NCI-H146 (cell line): ENCODE data around the gene CEACAM19.
"Not testable (repeated sequence)": the region's sequence is repeated elsewhere in the genome, so short reads cannot be mapped to it uniquely, and the experiment has no call there.

Source experiments
- DNase-seq: peaks from one replicate; lab custom pipeline; 2025; lab: John Stamatoyannopoulos, UW

Gene CEACAM19, protein sequence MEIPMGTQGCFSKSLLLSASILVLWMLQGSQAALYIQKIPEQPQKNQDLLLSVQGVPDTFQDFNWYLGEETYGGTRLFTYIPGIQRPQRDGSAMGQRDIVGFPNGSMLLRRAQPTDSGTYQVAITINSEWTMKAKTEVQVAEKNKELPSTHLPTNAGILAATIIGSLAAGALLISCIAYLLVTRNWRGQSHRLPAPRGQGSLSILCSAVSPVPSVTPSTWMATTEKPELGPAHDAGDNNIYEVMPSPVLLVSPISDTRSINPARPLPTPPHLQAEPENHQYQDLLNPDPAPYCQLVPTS

DNA sequence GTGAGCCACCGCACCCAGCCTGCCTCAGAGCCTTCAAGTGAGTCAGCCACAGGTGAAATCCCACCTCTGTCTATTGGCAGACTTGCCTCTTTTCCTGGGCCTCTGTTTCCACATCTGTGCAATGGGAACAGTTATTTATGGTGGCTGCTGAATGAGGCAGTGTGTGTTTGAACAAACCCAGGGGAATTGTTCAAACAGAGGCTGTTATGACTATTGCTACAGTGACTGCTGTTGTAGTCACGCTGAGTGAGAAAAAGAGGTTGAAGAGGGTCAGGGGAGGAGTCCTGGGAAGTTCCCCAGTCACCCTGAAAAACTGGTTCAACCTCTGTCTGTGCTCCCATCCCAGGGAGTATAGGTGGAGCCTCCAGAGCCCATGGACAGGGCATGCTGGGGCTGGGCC, at the start of gene CEACAM19:
Gene CEACAM19, plus strand, starts transcription at position 83 of the 400 bp plus-strand sequence. CDS start 450 bp downstream, outside the sequence.
- DNase-seq = no peak

DNA sequence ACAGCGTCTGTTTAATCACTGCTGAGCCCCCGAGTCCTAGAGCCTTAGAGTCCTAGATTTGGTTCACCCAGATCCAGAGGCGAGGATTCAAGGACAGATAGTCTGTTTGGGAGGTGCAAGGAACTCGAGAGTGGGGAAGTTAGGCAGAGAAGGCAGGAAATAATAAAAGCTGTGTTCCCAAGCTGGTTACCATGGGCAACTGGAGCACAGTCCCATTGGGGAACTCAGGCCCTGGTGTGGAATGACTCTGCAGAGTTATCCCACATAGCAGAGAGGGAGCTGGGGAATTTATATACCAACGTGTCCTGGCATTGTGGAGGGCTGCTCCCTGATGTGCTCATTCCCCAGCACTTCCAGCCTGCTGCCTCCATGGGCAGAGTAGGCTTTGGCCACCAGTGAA, 48.2 kb upstream of the CEACAM19 start:
- DNase-seq = no peak

DNA sequence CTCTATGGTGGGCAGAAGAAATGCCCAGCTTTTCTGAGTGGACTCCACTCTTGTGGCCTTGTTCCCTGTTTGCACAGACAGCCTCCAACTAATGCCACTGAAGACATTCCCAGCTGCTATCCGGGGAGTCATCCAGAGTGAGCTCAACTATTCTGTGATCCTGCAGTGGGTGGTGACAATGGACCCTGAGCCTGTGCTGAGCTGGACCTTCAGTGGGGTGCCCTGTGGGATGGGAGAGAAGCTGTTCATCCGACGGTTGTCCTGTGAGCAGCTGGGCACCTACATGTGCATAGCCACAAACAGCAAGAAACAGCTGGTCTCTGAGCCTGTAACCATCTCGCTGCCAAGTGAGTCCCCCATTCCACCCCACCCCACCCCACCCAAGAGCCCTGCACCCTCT, 47.7 kb upstream of the CEACAM19 start:
- no peak for DNase-seq

DNA sequence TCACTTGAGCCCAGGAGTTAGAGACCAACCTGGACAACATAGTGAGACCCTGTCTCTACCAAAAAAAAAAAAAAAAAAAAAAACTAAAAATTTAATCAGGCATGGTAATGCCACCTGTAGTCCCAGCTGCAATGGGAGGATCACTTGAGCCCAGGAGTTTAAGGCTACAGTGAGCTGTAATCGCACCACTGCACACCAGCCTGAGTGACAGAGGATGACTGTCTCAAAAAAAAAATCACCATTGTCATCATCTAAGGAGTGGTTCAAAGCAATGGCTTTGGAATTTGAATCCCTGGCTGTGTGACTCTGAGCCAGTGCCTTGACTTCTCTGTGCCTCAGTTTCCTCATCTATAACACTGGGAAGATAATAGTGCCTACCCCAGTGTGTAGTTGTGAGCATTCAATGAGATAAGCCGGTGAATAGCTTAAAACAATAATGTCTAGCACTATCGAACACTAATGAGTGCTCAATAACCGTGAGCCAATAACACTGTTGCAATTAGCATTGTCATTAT, 46.4 kb upstream of the CEACAM19 start:
- DNase-seq = no peak

DNA sequence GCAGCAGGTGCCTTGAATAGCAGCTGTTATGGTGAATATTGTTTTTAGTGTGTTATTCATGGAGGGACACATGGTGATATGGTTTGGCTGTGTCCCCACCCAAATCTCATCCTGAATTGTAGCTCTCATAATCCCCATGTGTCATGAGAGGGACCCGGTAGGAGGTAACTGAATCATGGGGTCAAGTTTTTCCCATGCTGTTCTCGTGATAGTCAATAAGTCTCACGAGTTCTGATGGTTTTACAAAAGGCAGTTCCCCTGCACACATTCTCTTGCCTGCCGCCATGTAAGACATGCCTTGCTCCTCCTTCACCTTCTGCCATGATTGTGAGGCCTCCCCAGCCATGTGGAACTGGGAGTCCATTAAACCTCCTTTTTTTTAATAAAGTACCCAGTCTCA, 45.6 kb upstream of the CEACAM19 start:
- not testable (repeated sequence) for DNase-seq

DNA sequence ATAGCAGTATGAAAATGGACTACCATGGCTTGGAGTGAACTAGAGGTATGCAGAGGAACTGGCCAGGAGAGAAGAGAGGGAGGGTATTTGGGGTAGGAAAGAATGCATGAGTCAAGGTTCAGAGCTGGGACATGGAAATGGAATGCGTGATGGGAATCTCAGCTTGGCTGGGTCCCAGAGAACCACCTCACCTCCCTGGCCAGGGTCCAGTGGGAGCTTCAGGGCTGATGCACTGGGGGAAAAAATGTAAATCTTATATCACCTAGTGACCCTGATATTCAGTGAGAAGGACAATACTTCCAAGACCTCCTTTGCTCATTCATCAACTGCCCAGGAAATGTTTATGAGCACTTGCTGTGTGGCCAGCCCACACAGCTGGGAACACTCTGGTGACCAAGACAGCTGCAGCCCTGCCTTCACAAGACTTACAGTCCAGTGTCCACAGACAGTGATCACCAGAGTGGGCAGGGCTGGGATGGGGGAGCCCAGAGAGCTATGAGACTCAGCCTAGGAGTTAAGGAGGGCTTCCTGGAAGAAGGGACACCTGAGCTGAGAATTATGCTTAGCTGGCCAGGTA, 45.1 kb upstream of the CEACAM19 start:
- no peak for DNase-seq

DNA sequence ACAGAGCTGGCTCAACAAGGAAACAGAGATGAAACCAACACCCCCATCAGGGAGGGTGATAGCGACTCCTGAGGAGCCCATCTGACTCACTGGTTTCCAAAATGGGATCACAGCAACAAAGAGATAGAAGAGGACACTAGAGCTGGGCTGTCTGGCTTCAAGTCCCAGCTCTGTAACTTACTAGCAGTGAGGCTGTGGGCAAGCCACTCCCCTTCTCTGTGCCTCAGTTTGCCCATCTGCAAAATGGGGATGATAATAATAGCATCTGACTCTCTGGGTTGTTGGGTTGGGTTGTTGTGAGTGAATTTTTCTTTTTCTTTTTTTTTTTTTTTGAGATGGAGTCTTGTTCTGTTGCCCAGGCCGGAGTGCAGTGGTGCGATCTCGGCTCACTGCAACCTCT, 43.7 kb upstream of the CEACAM19 start:
- no peak for DNase-seq

DNA sequence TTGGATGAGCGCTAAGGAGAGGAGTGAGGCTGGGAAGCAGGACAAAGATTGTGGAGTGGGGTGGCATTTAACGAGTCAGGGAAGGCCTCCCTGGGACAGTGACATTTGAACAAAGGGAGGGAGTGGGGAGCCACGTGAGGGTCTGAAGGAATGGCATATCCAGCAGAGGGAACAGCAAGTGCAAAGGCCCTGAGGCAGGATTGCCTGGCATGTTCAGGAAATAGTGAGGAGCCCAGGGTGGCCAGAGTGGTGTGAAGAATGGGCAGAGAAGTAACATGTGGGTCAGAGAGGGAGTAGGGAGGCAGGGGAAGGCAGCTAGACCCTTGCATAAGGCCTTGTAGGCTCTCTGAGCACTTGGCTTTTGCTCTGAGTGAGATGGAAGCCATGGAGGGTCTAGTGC, 42.5 kb upstream of the CEACAM19 start:
- DNase-seq = no peak

DNA sequence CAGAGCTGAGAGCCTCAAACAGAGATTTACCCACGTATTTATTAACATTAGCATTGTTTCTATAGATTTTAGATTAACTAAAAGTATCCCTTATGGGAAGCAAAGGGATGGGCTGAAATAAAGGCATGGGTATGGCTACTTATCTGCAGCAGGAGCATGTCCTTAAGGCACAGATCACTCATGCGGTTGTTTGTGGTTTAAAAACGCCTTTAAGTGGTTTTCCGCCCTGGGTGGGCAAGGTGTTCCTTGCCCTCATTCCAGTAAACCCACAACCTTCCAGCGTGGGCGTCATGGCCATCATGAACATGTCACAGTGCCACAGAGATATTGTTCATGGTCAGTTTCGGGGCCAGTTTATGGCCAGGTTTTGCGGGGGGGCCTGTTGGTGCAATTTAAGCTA, 39.7 kb upstream of the CEACAM19 start:
- not testable (repeated sequence) for DNase-seq

DNA sequence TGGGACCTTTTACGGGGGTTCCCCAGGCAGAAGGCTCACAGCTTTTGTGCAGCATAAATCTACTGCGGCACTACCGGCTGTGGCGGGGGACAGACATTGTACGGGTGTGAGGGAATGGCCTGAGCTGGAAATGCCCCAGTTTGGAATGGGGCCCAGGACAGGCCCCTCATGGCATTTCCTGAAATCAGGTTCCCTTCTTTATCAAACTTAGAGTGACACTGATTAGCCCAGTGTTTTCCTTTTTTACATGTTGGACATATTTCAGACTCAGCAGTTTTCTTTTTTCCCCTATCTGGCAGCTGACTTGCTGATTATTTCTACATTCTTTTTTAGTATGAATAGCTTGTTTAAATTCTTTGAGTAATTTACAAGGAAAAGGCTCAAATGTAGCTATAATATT, 37.2 kb upstream of the CEACAM19 start:
- not testable (repeated sequence) for DNase-seq

DNA sequence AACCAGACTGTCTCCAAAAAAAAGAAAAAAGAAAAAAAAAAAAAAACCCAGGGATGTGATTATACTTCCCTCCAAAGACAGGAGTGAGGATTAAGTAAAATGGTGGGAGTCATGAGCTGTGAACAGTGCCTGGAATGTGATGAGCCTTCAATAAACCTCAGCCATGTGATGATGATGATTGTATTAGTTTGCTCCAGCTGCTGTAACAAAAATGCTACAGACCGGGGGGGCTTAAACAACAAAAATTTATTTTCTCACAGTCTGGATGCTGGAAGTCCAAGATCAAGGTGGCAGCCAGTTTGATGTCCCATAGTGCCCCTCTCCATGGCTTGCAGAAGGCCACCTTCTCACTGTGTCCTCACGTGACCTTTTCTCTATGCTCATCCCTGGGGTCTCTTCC, 36.5 kb upstream of the CEACAM19 start:
- no peak for DNase-seq

DNA sequence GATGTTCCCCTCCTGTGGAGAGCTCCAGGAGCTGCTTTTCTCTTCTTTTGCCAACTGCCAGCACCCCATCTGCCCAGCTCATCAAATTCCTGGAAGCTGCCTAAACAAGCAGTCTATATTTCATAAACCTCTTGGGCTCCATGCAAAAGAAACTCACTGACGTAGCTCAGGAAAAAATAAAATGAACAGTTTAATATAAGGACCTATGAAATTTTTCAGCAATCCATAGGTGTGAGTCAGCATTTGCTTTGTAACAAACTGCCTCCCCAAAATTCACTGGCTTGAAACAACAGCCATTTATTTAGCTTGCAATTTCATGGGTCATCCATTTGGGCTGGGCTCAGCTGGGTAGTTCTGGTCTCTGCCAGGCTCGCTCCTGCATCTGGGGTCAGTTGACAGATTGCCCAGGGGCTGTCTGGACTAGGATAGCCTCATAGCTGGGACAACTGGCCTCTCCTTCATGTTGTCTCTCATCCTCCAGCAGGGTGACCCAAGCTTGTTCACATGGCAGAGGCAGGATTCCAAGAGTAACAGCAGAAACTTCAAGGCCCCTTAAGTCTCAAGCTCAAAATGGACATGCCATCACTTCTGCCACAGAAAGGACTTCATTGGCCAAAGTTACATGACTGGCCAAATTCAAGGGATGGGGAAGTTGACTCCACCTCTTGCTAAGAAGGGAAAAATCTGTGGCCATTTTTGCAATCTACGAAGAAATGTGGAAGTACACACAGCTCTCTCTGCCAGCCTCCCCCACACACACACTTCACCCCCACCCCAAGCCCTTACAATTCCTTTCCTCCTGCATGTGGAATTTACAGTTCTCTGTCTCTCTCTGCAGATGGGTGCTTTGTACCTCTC, 35.5 kb upstream of the CEACAM19 start:
- DNase-seq = no peak

DNA sequence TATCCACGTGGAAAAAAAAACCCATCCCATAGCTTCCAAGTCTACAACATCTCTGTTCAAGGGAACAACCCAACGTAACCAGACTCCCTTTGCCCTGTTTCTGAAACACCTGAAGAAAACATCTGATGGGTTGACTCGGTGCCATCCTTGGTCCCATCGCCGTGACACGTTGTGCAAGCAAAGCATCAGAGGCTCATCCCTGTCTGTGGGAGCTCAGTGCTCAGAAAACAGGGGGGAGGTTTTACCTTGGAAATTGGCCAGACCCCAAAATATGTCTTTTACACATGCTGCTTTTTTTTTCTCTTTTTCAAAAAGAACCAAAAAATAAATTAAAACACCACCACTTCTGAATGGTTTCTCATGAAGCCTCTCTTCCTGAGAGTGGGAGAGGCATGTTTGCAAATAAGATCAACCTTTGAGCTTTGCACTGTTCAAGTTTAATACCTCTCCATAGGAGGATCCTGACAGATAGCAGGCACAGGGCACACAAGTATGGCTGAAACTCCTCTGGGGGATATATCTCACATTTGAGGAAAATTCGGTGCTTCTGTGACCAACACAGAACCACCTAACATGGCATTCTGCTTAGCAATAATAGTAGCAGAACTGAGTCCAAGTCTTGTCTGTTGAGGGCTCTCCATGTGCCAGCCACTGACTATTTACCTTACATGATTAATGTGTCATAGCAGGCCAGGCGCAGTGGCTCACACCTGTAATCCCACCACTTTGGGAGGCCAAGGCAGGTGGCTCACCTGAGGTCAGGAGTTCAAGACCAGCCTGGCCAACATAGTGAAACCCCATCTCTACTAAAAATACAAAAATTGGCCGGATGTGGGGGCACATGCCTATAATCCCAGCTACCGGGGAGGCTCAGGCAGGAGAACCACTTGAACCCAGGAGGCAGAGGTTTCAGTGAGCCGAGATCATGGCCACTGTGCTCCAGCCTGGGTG, 34.6 kb upstream of the CEACAM19 start:
- DNase-seq = no peak

DNA sequence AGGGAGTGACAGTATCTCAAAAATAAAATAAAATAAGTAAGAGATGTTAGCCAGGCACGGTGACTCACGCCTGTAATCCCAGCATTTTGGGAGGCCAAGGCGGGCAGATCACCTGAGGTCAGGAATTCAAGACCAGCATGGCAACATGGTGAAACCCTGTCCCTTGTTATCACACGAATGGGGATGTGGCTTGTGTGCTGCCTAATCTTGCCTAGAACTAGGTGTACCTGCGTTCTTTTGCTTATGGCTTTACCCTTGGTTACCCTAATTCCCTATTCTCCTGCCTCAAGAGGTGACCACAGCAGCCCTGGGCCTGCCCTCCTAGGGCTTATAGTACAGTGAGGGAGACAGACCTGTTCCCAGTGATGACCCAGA, 33.9 kb upstream of the CEACAM19 start:
- DNase-seq = no peak

DNA sequence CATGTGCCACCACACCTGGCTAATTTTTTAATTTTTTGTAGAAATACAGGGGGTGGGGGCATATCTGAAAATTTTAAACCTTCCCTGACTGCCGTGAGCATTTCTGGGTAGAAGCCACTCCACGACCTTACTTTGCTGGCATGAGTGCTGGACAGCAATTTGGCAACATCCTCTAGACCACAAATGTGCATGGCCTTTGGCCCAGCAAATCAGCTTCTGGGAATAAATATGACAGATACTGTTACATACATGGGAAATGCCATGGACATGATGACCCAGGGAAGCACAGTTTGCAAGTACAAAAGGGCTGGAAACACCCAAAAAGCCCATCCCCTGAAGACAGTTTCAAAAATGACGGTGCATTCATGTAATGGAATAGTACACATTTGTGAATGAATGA, 30.8 kb upstream of the CEACAM19 start:
- DNase-seq = no peak

DNA sequence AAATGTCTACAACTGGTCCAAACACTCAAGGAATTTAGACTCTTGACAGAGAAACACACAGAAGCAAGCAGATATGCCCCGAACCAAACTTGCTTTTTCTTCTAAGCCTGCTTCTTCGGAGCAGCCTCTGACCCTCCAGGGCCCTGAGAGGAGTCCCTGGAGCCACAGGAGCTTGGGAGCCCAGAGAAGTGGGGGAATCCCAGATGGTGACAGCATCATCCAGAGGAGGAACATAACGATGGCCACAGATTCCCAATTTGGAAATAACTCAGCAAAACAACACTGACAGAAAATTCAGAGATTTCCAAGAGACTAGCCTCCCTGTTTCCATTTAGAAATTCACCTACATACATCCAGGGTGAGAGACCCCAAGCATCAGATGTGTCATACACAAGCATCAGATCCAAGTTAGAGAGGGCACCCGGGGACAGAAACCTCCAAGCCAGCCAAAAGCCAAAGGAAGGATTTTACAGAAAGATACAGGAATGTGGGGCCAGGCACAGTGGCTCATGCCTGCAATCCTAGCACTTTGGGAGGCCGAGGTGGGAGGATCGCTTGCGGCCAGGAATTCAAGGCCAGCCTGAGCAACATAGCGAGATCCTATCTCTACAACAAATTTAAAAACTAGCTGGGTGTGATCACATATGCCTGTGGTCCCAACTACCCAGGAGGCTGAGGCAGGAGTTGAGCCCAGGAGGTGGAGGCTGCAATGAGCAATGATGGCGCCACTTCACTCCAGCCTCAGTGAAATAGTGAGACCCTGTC, 29.6 kb upstream of the CEACAM19 start:
- DNase-seq = no peak

DNA sequence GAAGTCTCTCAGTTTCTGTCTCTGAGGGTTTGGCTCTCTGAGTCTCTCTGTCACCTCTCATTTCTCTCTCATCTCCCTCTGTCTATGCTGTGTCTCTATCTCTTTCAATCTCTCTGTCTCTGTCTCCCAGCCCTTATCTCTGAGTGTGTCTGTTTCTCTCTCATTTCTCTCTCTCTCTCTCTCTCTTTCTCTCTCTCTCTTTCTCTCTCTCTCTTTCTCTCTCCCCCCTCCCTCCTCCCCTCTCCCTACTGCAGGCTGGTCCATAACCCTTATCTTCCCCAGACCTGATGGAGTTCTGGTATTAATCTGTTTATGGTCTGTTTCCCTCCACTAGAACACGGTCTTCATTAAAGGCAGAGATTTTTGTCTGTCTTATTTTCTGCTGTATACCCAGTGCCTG, 28.9 kb upstream of the CEACAM19 start:
- no peak for DNase-seq

DNA sequence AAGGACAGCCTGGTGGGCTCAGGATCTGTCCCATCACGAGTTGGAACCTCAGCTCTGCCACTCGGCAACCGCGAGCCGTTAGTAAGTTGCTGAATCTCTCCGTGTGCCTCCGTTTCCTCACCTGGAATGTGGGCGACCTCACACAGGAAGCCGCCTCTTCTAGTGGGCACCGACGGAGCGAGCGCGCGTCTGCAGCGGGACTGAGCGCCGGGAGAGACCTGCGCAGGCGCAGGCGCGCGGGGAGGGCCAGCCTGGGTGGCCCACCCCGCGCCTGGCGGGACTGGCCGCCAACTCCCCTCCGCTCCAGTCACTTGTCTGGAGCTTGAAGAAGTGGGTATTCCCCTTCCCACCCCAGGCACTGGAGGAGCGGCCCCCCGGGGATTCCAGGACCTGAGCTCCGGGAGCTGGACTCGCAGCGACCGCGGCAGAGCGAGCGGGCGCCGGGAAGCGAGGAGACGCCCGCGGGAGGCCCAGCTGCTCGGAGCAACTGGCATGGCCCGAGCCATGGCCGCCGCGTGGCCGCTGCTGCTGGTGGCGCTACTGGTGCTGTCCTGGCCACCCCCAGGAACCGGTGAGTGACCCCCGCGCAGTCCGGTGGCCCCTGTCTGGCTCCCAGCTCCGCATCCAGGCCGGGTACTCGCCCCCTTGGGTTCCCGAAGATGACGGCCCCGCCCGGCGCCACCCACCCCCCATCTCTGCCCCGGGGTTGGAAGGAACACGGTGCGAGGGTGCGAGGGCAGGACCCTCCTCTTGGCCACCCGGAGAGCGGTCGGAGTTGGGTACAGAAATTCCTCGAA, 27.5 kb upstream of the CEACAM19 start, which contains the start of gene PVR:
Gene PVR, plus strand, starts transcription at position 306 of the 797 bp plus-strand sequence. Its CDS starts 187 bp downstream, at position 493.
- peak; percentile 83 for DNase-seq

DNA sequence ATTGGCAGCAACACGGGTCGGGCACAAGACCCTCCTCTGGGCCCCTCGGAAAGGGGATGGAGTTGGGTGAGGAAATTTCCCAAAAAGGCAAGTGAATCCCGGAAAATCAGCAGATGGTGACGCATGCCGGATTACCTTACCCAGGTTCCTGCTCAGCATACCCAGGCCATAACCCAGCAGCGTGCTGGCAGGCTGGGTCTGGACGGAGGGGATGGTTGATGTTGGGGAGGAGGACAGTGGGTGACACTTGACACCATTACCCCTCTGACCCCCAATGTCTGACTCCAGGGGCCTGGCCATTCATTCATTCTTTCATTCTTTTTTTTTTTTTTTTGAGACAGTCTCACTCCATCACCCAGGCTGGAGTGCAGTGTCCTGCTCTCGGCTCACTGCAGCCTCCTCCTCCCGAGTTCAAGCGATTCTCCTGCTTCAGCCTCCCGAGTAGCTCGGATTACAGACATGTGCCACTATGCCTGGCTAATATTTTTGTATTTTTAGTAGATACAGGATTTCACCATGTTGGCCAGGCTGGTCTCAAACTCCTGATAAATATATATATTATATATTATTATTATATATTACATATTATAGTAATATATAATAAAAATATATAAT, 26.8 kb upstream of the CEACAM19 start:
- peak; percentile 59 for DNase-seq
